GM12892 (cell line): ENCODE results near the gene EPHB1.

Experiments
- POLR2A ChIP-seq: IDR thresholded peaks from 2 replicates; pipeline ENCODE4 v1.6.1; 2011; ENCODE audit warnings: low read depth, low read length, control low read depth
- POLR2AphosphoS5 ChIP-seq: IDR thresholded peaks from 2 replicates; pipeline ENCODE4 v1.6.1; 2011; ENCODE audit warnings: low read depth, low read length, control low read depth
- TAF1 ChIP-seq: IDR thresholded peaks from 2 replicates; pipeline ENCODE4 v1.6.1; 2011; ENCODE audit warnings: low read depth, mild to moderate bottlenecking, control low read depth, low read length, borderline replicate concordance

- TF ChIP-seq POLR2AphosphoS5: no peak
- TF ChIP-seq POLR2A: no peak
- TF ChIP-seq TAF1: no peak
Observed at GRCh38 chr3:135213213-135213612, 418.2 kb downstream of the EPHB1 start.
